Stimulated activated CD4-positive, alpha-beta T cell treated with anti-CD3 and anti-CD28 coated beads, Interleukin-12 subunit alpha, Interleukin-12 subunit beta, amount 100 ng/mL, for 4 hours (primary cell): ENCODE measurements around the gene GLT8D2.

Experiments used
- DNase-seq: peaks from one replicate; pipeline ENCODE4 v3.0.0-alpha.2; 2020

Gene GLT8D2

DNA sequence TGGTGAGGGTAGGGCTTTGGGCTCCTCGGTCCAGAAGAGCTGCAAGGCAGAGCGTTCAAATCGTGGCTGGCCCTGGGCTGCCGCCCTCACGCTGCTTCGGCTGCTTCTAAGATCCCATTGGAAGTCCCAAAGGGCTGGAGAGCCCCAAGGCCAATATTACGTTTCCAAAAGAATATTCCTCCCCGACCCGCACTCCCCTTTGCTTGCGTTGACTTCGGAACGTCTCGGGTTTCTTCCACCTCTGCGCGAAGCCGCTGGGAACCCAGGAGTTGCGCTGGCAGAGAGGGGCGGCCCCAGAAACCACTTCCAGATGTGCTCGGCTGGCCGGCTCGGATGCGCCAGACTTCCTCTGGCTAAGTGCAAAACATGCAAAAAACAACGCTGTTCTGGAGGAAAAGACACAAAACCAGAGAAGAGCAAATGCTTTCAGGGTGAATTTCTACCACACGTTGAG, at the start of gene GLT8D2:
TSS of gene GLT8D2 (minus strand) at position 285 of the 454 bp plus-strand sequence. CDS start 30,539 bp downstream, outside the sequence.
- DNase-seq = no peak

DNA sequence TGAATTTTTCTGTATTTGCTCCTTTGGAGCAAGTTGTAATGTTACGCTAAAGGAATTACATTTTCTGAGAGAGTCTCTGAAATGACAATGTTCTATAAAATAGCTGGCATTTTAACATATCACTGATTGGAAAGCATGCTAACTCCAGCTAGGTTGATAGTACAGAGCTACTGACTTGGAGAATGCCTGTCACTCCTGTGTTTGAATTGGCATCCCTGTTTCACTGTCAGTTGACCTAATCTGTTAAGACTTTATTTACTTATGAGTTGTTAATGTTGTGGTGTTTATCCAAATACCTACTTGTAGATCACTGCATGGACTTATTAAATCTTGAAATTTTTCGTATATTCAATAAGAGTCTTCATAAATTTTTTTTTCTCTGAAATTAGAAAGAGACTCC, 48.0 kb upstream of the GLT8D2 start:
- no peak for DNase-seq

- DNase-seq = no peak
Measured at GRCh38 chr12:104095289-104095688, 45.3 kb upstream of the GLT8D2 start.

- DNase-seq = no peak
Measured at GRCh38 chr12:104094284-104094683, 44.3 kb upstream of the GLT8D2 start.

- no peak for DNase-seq
Measured at GRCh38 chr12:104091136-104091535, 41.1 kb upstream of the GLT8D2 start.

- DNase-seq = no peak
Measured at GRCh38 chr12:104090685-104091084, 40.7 kb upstream of the GLT8D2 start.

DNA sequence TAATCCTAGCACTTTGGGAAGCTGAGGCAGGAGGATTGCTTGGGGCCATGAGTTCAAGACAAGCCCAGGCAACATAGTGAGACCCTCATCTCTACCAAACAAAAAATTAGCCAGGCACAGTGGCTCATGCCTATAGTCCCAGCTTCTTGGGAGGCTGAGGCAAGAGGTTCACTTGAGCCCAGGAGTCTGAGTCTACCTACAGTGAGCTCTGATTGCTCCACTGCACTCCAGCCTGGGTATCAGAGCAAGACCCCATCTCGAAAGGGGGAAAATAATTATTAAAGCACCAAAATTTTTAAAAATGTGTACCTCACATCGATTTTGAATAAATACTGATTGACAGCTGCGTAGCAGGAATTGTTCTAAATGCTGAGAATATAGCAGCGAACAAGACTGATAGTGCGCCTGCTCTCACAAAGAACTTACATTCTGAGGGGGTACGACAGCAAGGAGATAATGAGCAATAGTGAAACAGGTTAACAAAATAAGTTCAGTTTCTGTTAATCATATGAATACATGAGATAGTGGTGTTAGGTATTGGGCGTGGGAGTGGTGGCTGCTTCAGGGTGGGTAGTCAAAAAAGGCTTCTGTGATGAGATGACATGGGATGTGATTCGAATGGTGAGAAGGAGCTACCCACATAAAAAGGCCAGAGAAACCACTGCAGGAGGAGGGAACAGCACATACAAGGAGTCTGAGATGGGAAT, 33.9 kb upstream of the GLT8D2 start:
- peak; percentile 11 for DNase-seq

DNA sequence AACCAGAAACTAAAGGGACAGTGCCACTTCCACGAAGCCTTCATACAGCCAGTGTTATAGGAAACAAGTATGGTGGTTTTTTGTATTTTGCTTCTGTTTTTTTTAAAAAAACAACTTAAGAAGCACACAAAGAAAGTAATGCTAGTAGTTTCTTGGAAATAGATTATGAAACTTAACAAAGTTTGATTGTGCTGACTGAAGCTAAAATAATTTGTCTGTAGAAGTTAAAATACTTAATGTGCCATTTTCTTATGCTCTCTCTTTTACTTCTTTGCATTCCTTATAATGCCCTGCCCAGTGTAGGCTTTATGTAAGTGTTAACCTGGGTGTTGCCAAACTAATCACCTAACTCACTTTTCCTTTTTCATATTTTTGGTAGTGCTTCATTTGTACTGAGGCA, 30.8 kb upstream of the GLT8D2 start:
- no peak for DNase-seq

DNA sequence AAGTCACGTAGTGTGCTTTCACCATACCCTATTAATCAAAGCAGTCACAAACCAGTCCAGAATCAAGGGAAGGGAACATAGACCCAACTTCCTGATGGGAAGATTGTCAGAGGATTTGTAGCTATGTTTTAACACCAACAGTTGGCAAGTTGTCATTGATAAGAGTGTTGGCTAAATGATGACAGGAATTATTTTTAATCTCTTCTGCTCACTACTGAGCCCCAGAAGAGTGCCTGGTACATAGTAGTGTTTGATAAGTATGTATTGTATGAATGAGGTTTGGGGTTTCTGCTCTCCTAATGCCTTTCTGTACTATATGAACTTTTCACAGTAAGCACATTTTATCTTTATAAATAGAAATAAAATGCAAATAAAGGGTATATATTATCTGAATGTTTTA, 29.0 kb upstream of the GLT8D2 start:
- no peak for DNase-seq

DNA sequence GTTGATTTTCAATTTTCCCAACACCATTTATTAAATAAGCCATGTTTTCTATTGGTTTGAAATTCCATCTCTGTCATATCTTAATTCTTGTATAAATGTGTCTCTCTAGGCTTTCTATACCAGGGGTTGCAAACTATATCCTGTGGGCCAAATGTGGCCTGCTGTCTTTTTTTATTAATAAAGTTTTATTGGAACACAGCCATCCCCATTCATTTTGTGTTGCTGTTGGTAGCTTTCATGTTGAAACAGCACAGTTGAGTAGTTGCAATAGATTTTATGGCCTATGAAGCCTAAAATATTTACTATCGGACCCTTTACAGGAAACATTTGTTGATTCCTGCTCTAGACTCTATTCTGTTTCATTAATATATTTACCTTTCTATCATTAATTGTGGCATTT, 23.7 kb upstream of the GLT8D2 start:
- DNase-seq = no peak

GRCh38 chr12:104072099-104072498, 22.1 kb upstream of the GLT8D2 start:
- no peak for DNase-seq

GRCh38 chr12:104064842-104065427, 14.9 kb upstream of the GLT8D2 start:
- DNase-seq = no peak

- peak; percentile 85 for DNase-seq
Measured at GRCh38 chr12:104064031-104064841, 14.2 kb upstream of the GLT8D2 start, which contains the start of gene HCFC2. Gene HCFC2 (plus strand): TSS chr12:104064531. CDS start chr12:104064561, 30 bp downstream.

DNA sequence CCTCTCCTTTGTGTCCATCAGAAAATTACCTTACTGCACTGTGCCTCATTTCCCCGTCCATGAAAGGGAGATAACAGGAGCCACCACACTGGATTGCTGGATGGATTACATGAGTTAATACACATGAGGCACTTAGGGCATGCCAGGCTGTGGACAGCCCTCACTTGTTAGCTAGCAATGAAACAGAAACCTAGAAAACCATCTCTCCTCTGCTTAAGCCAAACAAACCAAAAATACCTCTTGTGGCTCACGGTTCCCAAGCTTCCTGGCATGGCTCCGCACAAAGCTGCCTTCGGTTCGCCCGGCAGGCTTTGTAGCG, 13.7 kb upstream of the GLT8D2 start:
- no peak for DNase-seq

GRCh38 chr12:104060791-104061190, 10.8 kb upstream of the GLT8D2 start:
- no peak for DNase-seq

GRCh38 chr12:104059963-104060362, 10.0 kb upstream of the GLT8D2 start:
- DNase-seq = no peak

DNA sequence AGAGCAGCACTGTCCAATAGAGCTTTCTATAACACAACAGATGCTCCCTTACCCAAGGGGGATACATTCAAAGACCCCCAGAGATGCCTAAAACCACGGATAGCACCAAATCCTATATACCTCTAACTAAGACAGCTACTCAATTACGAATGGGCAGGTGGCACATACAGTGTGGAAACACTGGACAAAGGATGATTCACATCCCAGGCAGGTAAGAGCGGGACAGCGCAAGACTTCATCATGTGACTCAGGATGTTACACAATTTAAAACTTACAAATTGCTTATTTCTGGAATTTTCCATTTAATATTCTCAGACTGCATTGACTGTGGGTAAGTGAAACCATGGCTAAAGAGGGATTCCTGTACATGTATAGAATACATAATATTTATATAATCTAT, 8.8 kb upstream of the GLT8D2 start:
- DNase-seq = no peak

- DNase-seq = no peak
Measured at GRCh38 chr12:104057771-104058197, 7.8 kb upstream of the GLT8D2 start.

DNA sequence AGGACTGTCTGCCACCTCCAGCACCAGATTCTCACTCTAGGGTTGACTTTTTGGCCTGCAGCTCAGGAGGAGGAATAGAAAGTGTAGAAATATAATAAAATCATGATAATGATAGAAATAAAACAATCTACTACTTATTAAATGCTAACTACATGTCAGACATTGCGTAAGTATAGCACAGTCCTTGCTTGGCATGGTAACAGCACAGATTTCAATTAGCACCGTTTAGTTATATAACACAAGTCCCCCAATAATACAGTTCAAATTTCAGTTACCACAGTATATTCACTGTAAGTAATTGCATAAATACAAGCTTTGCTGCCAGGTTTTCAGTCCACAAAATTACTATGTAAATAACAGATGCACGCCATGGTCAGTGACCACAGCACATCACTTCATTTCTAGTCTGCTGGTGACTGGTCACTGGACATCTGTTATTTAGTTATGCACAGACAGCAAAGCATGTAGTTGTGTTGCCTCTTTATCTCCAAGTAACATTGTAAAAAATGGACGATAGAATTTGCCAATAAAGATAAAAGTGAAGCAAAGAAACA, 6.5 kb upstream of the GLT8D2 start:
- no peak for DNase-seq

GRCh38 chr12:104055686-104056388, 5.8 kb upstream of the GLT8D2 start:
- DNase-seq = no peak

GRCh38 chr12:104054681-104055346, 4.8 kb upstream of the GLT8D2 start:
- DNase-seq = no peak

DNA sequence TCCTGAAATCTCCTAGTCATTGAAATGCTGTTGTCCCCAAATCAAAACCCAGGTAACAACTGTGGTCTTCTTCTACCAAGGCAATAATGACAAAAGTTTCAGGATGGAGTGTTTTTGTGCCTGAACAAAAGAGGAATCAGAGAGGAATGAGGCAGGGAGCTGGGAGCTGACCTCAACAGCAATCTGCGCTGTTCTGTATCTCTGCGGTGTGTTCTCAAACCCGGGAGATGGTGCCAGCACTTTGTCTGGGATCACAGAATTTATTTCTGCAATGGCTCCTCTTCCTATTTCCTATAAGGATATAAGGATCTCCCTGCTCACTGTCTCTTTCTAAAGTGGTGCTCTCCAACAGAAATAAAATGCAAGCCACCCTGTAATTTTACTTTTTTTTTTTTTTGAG, 449 bp upstream of the GLT8D2 start:
- no peak for DNase-seq
